Nephron progenitor cell (in vitro differentiated cells): ENCODE measurements around the gene PROZ.

Experiments
- DNase-seq: peaks from one replicate; pipeline ENCODE4 v3.0.0; 2021
- H3K27ac Mint-ChIP-seq: 2 replicates; pipeline ENCODE4 v1.8.0; 2021; ENCODE audit warnings: mild to moderate bottlenecking, moderate library complexity, mixed read lengths
- H3K27me3 Mint-ChIP-seq: 2 replicates; pipeline ENCODE4 v1.8.0; 2021; ENCODE audit warnings: mild to moderate bottlenecking, low read depth, mixed read lengths; ENCODE audit not compliant: poor library complexity
- H3K36me3 Mint-ChIP-seq: 2 replicates; pipeline ENCODE4 v1.8.0; 2021; ENCODE audit warnings: low read depth, mixed read lengths
- H3K4me1 Mint-ChIP-seq: 2 replicates; pipeline ENCODE4 v1.8.0; 2021; ENCODE audit warnings: mixed read lengths
- H3K4me3 Mint-ChIP-seq: 2 replicates; pipeline ENCODE4 v1.8.0; 2021; ENCODE audit warnings: mild to moderate bottlenecking, moderate library complexity, mixed read lengths
- H3K9me3 Mint-ChIP-seq: 2 replicates; pipeline ENCODE4 v1.8.0; 2021; ENCODE audit warnings: mild to moderate bottlenecking, moderate library complexity, mixed read lengths
- TF ChIP-seq, protein P1 (sequence below): fragments of 200-600 bp; sonication (generic); IDR thresholded peaks from 2 replicates; pipeline ENCODE4 v1.5.0; 2021; ENCODE audit warnings: antibody characterized with exemption

The PROZ gene

DNA sequence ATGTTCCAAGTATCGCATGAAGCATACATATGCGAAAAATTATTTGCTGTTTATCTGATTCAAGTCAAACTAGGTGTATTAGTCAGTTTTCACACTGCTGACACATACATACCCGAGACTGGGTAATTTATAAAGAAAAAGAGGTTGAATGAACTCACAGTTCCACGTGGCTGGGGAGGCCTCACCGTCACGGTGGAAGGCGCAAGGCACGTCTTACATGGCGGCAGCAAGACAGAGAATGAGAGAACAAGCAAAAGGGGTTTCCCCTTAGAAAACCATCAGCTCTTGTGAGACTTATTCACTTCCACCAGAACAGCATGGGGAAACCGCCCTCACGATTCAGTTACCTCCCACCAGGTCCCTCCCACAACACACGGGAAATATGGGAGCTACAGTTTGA is 13.0 kb upstream of the PROZ start:
- Mint-ChIP-seq H3K4me3 (no peak overlapping the region), H3K27ac (no peak overlapping the region), H3K36me3 (no peaks in the 10 kb centered on the region), H3K9me3 (no peaks in the 10 kb centered on the region), H3K4me1 (peaks cover 6% of the 10 kb centered on the region), H3K27me3 (peaks cover 17% of the 10 kb centered on the region)
- DNase-seq = no peak
- TF ChIP-seq, protein P1, sequence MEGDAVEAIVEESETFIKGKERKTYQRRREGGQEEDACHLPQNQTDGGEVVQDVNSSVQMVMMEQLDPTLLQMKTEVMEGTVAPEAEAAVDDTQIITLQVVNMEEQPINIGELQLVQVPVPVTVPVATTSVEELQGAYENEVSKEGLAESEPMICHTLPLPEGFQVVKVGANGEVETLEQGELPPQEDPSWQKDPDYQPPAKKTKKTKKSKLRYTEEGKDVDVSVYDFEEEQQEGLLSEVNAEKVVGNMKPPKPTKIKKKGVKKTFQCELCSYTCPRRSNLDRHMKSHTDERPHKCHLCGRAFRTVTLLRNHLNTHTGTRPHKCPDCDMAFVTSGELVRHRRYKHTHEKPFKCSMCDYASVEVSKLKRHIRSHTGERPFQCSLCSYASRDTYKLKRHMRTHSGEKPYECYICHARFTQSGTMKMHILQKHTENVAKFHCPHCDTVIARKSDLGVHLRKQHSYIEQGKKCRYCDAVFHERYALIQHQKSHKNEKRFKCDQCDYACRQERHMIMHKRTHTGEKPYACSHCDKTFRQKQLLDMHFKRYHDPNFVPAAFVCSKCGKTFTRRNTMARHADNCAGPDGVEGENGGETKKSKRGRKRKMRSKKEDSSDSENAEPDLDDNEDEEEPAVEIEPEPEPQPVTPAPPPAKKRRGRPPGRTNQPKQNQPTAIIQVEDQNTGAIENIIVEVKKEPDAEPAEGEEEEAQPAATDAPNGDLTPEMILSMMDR = no peak

- no peak for DNase-seq
- no peak overlapping the region for H3K4me3 Mint-ChIP-seq
- TF ChIP-seq, protein P1 = no peak
- H3K4me1 Mint-ChIP-seq = peaks cover 11% of the 10 kb centered on the region
- no peaks in the 10 kb centered on the region for H3K9me3 Mint-ChIP-seq
- H3K36me3 Mint-ChIP-seq = no peaks in the 10 kb centered on the region
- peaks cover 18% of the 10 kb centered on the region for H3K27me3 Mint-ChIP-seq
- H3K27ac Mint-ChIP-seq = no peak overlapping the region
Measured at GRCh38 chr13:113145911-113146598, 12.4 kb upstream of the PROZ start.

- no peaks in the 10 kb centered on the region for H3K9me3 Mint-ChIP-seq
- H3K36me3 Mint-ChIP-seq = no peaks in the 10 kb centered on the region
- peaks cover 18% of the 10 kb centered on the region for H3K4me1 Mint-ChIP-seq
- no peak for DNase-seq
- H3K4me3 Mint-ChIP-seq = no peak overlapping the region
- no peak overlapping the region for H3K27ac Mint-ChIP-seq
- H3K27me3 Mint-ChIP-seq = peaks cover 25% of the 10 kb centered on the region
- TF ChIP-seq, protein P1 = no peak
Measured at GRCh38 chr13:113146750-113147149, 11.7 kb upstream of the PROZ start.

DNA sequence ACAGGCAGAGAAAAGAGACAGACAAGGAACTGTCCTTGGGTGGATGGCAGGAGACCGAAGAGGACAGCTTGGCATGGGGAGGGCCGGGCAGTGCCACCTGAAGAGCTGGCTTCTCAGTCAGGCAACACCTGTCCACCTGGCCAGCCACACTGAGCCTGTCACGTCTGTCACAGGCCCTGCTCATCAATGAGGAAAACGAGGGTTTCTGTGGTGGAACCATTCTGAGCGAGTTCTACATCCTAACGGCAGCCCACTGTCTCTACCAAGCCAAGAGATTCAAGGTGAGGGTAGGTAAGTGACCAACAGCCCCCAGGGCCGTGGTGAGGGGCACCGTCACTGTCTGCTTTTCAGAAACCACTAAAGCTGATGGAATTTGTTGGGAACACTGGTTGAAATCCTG is 11.2 kb upstream of the PROZ start:
- H3K36me3 Mint-ChIP-seq = no peaks in the 10 kb centered on the region
- peaks cover 22% of the 10 kb centered on the region for H3K4me1 Mint-ChIP-seq
- no peak overlapping the region for H3K27ac Mint-ChIP-seq
- peaks cover 29% of the 10 kb centered on the region for H3K27me3 Mint-ChIP-seq
- no peaks in the 10 kb centered on the region for H3K9me3 Mint-ChIP-seq
- TF ChIP-seq, protein P1 = no peak
- DNase-seq = no peak
- H3K4me3 Mint-ChIP-seq = no peak overlapping the region

GRCh38 chr13:113148407-113148806 is 10.0 kb upstream of the PROZ start:
- no peak for DNase-seq
- Mint-ChIP-seq H3K9me3 (no peaks in the 10 kb centered on the region), H3K4me1 (peaks cover 29% of the 10 kb centered on the region), H3K4me3 (no peak overlapping the region), H3K27ac (no peak overlapping the region), H3K27me3 (peaks cover 39% of the 10 kb centered on the region), H3K36me3 (no peaks in the 10 kb centered on the region)
- TF ChIP-seq, protein P1 = no peak

DNA sequence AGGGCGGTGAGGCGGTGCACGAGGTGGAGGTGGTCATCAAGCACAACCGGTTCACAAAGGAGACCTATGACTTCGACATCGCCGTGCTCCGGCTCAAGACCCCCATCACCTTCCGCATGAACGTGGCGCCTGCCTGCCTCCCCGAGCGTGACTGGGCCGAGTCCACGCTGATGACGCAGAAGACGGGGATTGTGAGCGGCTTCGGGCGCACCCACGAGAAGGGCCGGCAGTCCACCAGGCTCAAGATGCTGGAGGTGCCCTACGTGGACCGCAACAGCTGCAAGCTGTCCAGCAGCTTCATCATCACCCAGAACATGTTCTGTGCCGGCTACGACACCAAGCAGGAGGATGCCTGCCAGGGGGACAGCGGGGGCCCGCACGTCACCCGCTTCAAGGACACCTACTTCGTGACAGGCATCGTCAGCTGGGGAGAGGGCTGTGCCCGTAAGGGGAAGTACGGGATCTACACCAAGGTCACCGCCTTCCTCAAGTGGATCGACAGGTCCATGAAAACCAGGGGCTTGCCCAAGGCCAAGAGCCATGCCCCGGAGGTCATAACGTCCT is 9.4 kb upstream of the PROZ start:
- H3K27ac Mint-ChIP-seq = no peak overlapping the region
- no peak for DNase-seq
- peaks cover 44% of the 10 kb centered on the region for H3K27me3 Mint-ChIP-seq
- H3K9me3 Mint-ChIP-seq = no peaks in the 10 kb centered on the region
- no peaks in the 10 kb centered on the region for H3K36me3 Mint-ChIP-seq
- TF ChIP-seq, protein P1 = no peak
- H3K4me3 Mint-ChIP-seq = no peak overlapping the region
- H3K4me1 Mint-ChIP-seq = peaks cover 29% of the 10 kb centered on the region
